HG03103 (cell line): Measurements from ENCODE around the gene HIVEP3.
"Not testable (repeated sequence)": the region's sequence is repeated elsewhere in the genome, so short reads cannot be mapped to it uniquely, and the experiment has no call there.

Source experiments
- ATAC-seq: cut with Tn5 transposase; IDR thresholded peaks from one replicate; pipeline ENCODE4 v1.9.1; 2021; ENCODE audit warnings: low read depth; ENCODE audit not compliant: unreplicated experiment

HIVEP3 gene

DNA sequence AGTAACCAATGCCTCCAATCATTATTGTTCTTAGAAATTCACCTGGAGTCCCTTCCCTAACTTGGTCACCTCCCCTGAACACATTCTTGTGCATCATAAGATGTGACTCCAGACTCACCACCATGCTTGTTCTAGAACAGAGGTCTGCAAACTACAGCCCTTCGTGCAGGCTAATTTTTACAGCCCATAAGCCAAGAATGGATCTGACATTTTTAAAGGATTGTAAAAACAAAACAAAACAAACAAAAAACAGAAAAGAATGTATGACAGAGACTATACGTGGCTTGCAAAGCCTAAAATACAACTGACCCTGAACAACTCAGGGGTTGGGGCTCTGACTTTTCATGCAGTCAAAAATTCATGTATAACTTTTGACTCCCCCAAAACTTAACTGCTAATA is 6.2 kb upstream of the HIVEP3 start:
- no peak for ATAC-seq

DNA sequence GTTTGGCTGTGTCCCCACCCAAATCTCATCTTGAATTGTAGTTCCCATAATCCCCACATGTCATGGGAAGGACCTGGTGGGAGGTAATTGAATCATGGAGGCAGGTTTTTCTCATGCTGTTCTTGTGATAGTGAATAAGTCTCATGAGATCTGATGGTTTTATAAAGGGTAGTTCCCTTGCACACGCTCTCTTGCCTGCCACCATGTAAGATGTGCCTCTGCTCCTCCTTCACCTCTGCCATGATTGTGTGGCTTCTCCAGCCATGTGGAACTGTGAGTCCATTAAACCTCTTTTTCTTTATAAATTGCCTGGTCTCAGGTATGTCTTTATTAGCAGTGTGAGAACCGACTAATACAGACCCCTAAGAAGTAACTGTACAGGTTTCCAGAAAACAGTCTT is 2.5 kb upstream of the HIVEP3 start:
- not testable (repeated sequence) for ATAC-seq

DNA sequence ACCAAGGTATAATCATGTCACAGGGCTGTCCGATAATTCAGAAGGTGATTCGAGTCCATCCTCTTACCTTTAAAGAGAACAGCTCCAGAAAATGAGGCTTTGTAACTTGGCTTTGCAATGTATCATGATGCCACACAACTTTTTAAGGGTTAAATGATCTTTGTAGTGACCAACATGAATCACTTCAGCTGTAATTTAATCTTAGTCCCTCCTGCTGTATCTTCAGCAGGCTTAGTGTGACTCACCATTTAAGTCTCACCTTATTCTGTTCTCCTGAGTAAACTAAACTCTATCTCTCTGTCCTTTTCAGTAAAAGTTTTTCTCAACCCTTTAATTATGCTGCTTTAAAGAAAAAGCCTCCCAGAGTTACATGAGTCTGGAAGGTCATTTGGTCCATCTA is 1.9 kb upstream of the HIVEP3 start:
- no peak for ATAC-seq

DNA sequence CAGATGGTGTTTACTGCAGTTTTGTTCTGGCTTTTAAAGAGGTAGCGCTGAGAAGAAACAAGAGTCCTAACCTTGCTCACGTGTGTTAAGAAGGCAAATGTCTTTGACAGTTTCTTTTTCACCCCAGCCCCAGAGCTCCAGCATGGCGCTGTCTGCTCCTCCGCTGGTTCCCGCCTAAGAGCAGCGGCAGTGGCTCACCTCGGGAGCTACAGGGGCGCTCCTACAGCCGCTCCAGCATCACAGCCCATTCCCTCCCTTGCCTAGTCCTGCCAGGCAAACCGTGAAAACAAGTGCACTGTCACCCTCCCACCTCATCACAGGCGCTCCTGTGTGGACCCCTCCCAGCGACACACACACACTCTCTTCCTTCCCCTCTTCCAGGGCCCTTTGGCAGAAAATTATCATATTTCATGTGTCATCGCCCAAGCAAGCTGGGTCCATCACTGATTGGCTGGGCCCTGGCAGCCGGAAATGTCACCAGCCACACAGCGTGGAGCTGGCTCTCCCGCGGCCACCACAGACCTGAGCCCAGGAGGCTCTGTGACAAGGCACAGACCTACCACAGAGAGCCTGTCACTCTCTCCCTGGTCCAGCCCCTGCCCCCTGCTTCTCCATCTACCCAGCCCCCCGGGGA is 1.2 kb upstream of the HIVEP3 start:
- ATAC-seq: peak; percentile 56

DNA sequence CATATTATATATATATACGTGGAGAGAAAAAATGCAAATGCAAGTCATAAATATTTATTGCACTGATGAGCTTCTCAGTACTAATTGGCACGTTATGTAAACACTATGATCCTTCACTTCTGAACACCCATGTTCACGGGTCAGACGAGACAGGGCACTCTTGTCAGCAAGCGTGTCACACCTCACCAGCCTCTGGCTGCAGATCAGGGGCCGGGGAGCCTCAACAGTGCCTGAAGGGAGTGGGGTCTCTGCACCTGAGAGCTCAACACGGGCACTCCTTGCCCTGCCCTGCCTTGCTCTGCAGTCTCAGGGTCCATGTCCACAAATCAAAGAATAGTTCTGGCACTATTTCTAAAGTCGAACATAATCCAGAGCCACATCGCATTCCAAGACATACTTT is 409 bp upstream of the HIVEP3 start:
- no peak for ATAC-seq

DNA sequence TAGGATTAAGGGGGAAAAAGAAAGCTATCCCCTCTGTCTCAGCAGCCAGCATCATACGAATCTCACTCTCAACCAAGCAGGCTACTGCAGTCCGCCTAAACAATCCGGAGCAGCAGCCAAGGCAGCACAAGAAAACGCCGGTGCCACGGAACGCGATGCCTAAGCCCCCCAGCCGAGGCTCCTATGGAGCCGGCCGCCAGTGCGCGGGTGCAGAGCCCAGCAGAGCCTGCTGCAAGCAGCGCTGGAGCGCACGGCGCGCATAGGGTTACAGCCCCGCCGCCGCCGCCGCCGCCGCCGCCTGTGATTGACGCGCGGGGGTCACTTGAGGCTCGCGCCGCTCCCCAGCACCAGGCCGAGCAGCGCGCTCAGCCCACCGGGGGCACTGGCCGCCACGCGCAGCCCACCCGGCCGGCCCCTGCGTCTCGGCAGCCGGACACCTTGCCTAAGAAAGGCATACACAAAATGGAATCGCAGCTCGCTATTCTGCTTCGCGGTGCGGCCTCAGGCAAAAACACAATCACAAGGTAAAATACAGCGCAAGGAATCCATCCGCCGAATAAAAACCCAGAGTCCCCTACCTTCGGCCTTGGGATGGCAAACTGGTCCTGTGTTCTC is 780 bp downstream of the HIVEP3 start:
- ATAC-seq: no peak

DNA sequence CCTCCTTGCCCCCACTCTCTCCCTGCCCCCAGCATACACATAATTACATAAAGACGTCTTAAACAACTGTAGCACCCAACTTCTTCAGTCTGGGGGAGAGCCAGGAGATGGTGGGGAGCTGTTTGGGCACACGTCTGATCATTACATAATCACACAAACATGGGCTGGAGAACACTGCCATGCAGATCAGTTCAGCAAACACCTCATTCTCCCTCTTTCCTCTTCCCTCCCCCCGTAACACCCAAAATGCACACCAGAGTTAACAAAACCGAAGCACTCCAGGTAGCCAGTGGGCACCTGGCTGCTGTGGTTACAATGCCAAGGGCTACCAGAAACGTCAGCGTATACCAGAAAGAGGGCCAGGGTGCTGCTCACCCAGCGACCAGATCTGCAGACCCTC is 1.6 kb downstream of the HIVEP3 start:
- no peak for ATAC-seq

DNA sequence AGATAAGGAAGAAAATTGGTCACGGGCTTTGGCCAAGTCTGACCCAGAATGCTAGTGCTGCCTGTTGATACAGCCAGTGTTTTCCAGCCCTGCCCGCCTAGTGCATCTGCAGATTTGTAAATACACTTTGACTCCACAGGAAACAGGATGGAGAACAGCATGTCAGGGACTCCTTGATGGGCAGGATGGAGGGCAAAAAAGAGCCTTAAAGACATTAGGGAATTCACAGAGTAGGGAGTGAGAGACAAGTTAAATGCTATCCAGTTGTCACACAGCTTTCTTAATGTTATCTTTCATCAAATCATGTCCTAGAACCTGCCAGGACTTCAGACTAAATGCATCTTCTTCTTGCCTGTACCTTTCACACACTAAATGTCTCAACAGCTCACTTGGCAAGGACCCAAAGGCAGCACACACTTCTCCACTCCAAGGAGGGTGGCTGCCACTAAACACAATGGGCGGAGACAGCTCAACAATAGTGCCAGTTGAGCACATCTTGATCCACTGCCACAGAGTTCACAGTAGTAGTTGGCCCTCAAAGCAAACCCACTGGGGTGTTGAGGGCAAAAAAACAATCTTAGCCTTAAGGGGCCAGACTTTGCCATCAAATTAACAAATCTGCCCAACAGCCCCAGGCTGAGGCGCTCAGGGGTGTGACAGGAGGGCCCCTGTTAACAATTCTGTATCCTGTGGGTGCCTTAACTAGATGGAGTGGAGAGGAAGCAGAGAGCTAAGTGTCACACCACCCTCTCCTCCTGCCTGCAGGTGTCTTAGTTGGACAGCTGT is 2.7 kb downstream of the HIVEP3 start:
- ATAC-seq: no peak

DNA sequence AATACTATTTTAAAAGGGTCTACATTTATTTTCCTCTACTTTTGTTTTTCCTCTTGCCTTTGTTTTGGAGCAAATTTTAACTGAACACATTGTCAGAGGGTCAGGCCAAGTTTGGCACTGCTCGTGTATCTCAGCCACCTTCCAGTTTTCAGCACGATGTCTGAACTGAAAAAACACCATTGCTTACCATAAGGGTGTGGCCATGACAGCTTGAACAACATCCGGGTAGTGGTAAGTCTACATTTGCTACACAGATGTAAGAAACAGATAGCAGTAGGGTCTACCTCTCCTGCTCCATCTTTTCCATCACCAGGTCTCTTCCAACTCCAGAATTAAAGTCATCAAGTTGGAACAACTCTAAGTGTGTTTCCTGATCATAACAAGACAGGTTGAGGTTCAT is 4.2 kb downstream of the HIVEP3 start:
- no peak for ATAC-seq

DNA sequence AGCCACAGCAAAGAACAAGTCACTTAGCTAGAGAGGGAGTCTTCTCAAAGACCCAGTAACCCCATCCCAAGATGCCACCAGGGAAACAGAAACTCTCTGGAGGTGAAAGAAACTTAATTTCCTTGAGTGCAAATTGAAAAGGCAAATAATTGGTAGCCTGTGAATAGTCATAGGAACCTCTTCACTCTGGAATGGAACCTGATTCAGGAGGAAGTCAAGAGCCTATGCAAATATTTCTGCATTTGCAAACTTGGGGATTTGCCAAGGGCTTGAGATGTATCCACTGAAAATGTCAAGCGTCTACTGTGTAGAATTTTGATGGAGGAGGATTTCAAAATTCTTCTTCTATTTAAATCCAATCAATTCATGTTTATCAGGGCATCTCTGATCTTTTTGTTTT is 5.7 kb downstream of the HIVEP3 start:
- no peak for ATAC-seq

DNA sequence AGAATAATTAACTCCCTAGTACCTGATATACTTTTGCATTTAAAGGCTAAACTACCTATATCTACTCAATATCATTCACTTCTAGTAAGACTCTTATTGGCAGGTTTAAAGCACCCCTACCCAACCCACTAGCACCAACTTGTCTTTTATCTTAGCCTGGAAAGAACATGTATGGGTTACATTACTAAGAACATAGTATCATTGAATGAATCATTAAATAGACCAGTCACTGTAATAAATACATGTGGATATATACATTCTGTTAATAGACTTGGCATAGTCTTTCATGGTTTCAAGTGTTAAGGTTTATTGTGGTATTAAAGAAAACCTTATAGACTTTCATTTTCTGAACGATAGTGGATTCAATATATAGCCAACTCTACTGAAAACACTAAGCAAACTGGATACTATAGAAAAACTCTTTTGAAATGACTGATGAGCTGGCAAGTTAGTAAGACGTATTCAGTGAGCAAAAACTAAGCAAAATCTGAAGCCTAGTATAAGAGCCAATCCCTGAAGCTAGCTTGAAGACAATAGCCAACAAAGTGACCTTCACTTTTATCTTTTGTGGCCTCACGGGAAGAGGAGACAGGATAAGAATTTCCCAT is 10.3 kb downstream of the HIVEP3 start:
- ATAC-seq: no peak

DNA sequence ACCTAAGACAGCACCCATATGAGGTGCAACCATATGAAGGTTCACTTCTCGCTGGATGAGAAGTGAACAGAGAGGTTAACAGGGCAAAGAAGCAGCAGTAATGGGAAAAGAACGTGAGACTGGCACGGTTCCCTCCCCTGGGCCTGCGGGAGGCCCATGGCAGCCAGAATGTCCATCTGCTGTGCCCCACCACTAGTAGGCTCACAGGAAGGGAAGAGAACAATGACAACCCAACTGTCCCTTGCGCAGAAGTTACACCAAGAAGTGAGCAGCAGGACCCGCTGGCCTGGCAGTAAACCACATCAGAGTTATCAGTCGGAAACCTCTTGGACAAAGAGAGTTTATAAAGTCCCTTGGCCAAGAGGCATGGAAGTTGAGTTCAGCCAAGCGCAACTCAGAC is 11.3 kb downstream of the HIVEP3 start:
- ATAC-seq: no peak

DNA sequence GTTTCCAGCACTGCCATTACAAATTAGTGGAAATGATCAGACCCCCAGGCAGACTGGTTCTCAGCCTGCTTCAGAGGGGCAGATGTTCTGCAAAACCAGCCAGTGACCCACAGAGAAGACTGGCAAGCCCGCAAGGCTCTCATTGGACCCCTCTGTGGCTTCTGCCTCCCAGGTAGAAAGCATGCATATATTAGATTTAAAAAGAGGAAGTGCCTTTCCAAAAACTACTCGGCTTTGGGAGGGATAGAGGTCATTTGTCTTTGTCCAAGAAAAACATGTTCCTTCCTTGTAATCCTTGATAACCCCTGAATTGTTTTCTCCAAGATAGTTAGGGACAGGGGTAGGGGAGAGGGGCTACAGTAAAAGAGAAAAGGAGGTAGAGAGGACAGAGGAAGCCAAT is 11.8 kb downstream of the HIVEP3 start:
- ATAC-seq: no peak

DNA sequence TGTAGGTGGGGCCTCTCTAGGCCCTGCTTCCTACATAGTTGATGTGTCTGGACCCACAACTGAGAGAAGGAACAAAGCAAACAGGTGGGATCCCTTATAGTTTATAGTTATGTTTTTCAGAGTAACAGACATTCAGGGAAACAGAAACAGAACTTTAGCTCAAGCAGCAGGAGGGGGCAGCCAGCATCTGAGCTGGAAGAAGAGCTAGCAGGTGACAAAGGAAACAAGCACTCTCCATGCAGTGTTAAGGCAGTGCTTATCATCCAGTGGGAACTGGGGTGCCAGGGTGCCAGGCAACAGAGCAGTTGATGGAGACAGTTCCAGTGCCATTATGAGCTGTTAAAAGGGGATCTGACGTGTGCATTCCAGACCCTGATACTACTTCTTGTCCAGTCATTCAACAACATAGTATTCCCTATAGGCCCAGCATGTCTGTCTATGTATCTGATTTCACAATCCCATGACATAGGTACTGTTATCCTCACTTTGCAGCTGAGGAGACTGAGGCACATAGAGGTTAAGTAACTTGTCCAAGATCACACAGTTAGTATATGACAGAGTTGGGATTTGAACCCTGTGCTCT is 13.5 kb downstream of the HIVEP3 start:
- ATAC-seq: no peak

DNA sequence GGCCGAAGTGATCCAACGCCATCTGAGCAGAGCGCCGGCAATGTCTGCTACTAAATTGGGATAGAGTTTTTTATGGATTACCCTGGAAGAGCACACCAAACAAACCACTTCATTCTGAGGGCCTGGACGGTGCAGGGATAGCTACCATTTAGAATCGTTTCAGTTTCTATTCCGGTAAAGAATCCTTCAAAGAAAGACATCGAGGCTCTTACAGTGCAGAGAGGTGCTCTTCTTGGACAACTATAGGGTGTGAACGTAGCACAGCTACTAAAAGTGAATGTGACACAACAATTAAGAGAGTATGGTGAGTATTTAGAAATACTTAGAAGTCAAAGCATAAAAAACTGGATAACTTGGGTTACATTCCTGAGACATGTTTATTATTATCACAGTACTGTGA is 16.1 kb downstream of the HIVEP3 start:
- ATAC-seq: no peak

DNA sequence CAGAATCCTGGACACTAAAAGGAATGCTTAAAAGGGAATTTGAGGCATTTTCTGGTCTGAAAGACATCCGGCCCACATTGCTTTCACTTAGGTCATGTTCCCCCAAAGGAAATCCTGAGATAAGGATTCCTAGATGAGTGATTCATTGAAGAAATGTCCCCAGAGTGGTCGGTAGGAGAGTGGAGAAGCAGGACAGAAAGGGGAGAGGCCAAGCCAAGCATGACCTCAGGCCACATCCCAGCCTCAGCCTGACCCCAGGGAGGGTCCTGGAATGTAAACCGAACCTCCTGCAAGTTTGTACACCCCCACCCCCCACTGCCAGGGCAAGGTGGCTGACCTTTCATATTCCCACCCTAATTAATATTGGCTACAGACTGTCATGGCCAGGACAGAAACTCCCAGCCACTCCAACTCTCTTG is 16.6 kb downstream of the HIVEP3 start:
- no peak for ATAC-seq

DNA sequence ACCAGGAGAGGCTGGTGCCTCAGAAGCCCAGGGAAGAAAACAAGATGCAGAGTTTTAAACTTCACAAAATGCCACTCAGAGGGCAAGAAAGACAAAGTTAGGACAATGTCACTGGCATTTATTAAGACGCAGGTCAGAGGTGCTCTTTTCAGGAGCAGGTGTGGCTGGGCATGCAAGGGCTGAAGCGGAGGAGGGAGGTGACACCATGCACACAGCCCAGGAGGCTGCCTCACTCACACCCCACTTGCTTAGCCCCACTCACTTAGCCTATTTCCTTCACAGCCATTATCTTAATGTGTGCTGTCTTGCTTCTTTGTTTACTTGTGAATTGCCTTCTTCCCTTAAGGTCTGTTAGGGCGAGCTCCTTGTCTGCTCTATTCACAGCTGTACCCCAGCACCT is 17.2 kb downstream of the HIVEP3 start:
- no peak for ATAC-seq

DNA sequence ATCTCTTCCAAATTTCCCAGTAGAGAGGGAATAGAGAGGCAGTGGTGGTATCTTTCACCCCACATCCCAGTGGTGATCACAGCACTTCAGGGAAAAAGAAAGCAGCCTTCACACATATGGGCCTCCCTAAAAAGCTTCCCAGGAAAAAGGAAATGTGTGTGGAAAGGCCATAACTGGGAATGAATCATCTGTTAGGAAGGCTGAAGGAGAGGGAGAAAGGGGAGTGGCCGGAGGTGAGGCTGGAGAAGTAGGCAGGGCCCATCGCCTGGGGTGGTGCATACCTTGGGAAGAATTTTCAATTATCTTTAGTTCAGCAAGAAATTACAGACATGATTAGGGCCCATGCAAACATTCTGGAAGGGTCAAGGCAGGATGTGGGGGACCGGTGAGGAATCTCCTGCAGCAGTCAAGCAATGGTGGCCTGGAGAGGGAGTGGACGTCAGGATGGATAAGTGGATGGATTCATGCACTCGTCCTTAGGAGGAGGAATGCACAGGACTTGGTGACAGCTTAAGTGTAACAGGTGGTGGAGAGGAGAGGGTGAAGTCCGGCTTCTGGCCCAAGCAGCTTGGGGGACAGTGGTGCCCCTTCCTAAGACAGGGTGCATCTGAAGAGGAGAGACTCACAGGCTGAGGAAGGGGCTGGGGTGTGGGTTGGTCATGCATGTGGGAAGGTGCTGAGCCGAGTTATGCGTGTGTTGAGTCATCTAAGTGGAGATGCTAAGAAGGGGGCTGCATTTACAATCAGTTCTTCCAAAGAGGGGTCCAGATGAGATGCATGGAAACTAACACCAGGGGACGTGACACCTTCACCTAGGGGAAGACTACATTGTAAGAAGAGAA is 17.9 kb downstream of the HIVEP3 start:
- no peak for ATAC-seq

DNA sequence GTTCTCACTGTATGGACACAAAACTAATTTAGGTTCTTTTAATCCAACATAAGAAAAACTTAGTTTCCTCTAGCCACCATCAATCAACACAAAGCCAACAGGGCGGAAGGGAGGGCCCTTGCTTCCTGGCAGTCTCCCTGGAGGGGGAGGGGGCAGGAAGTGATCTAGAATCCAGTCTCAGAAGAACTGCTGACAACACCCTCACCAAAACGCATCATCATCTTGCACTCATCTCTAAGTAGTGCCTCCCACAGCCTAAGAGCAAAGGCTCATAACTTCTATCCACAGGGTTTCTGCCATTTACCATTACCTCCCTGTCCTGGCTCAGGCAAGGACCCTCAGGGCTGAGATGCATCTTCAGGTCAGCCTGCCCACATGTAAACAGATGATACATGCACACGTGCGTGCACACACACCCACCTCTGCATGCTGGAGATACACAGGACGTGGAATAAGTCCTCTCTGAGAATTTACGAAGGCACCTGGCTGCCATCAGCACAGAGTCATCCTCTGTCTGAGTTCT is 20.5 kb downstream of the HIVEP3 start:
- no peak for ATAC-seq

DNA sequence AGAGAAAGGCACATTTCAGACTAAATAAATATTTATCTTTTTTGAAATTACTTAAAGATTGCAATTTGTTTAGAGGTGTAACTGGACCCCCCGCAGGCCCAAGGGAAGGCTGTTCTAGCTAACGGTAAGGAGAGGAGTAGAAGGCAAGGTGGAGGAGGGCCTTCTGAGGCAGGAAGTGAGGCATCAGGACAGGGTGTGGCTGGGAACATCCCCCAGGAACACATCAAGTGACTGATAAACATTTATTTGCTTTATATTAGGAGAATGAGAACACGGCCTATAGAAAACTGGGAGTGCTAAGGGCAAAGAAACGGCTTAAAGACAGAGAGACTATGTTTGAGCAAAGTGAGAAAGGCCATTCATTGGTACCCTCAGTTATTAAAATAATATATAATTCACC is 23.2 kb downstream of the HIVEP3 start:
- no peak for ATAC-seq
